GM23338 (cell line): ENCODE results near the gene KANK4. TPM values are rescaled to one million over a fixed set of nuclear protein-coding genes. Genes with fewer than 3 reads are reported as not detected.

Source experiments
- ATAC-seq: fragments of 200-7000 bp; cut with Tn5 transposase; 3 replicates; pipeline ENCODE4 v1.9.1; 2020
- DNase-seq: peaks from one replicate; pipeline ENCODE4 v3.0.0-alpha.2; 2015; ENCODE audit warnings: low spot score
- H2AFZ ChIP-seq: fragments of 200-600 bp; sonication (generic); 2 replicates; pipeline ENCODE4 v1.8.0; 2016; ENCODE audit warnings: antibody characterized with exemption, mild to moderate bottlenecking, moderate library complexity
- H3F3A ChIP-seq: fragments of 200-600 bp; sonication (generic); replicated peaks from 2 replicates; pipeline ENCODE4 v1.8.0; 2017; ENCODE audit warnings: antibody characterized with exemption, mixed run types, low read depth
- H3K27ac ChIP-seq: fragments of 200-600 bp; sonication (generic); 2 replicates; pipeline ENCODE4 v1.6.1; 2016; ENCODE audit warnings: low read depth
- H3K27me3 ChIP-seq: fragments of 200-600 bp; sonication (generic); 2 replicates; pipeline ENCODE4 v1.8.0; 2016; ENCODE audit warnings: mild to moderate bottlenecking, mixed run types, moderate library complexity; ENCODE audit not compliant: insufficient read depth
- H3K36me3 ChIP-seq: fragments of 200-600 bp; sonication (generic); 2 replicates; pipeline ENCODE4 v1.8.0; 2016; ENCODE audit warnings: mild to moderate bottlenecking; ENCODE audit not compliant: insufficient read depth
- H3K4me1 ChIP-seq: fragments of 200-600 bp; sonication (generic); 2 replicates; pipeline ENCODE4 v1.8.0; 2016; ENCODE audit warnings: mild to moderate bottlenecking, moderate library complexity; ENCODE audit not compliant: insufficient read depth
- H3K4me2 ChIP-seq: fragments of 200-600 bp; sonication (generic); 2 replicates; pipeline ENCODE4 v1.7.1; 2017; ENCODE audit warnings: mixed run types
- H3K4me3 ChIP-seq: fragments of 200-600 bp; sonication (generic); 2 replicates; pipeline ENCODE4 v1.6.1; 2016; ENCODE audit warnings: mixed run types
- H3K79me2 ChIP-seq: fragments of 200-600 bp; sonication (generic); replicated peaks from 2 replicates; pipeline ENCODE4 v1.8.0; 2017; ENCODE audit warnings: mild to moderate bottlenecking; ENCODE audit not compliant: insufficient read depth
- H3K9me2 ChIP-seq: fragments of 200-600 bp; sonication (generic); 2 replicates; pipeline ENCODE4 v1.8.0; 2017; ENCODE audit not compliant: insufficient read depth
- H4K20me1 ChIP-seq: fragments of 200-600 bp; sonication (generic); replicated peaks from 2 replicates; pipeline ENCODE4 v1.8.0; 2017; ENCODE audit warnings: mild to moderate bottlenecking; ENCODE audit not compliant: insufficient read depth
- H3K27ac Mint-ChIP-seq: 2 replicates; pipeline ENCODE4 v1.8.0; 2020; ENCODE audit warnings: inconsistent platforms, mild to moderate bottlenecking, moderate library complexity, mixed read lengths
- H3K27me3 Mint-ChIP-seq: 3 replicates; pipeline ENCODE4 v1.8.0; 2022; ENCODE audit warnings: low read depth, mild to moderate bottlenecking, moderate library complexity, mixed read lengths, inconsistent platforms; ENCODE audit not compliant: insufficient read depth, poor library complexity
- H3K36me3 Mint-ChIP-seq: 3 replicates; pipeline ENCODE4 v1.8.0; 2021; ENCODE audit warnings: low read depth, mild to moderate bottlenecking, inconsistent platforms, moderate library complexity, mixed read lengths
- H3K4me1 Mint-ChIP-seq: 3 replicates; pipeline ENCODE4 v1.8.0; 2020; ENCODE audit warnings: mild to moderate bottlenecking, inconsistent platforms, mixed read lengths
- H3K4me3 Mint-ChIP-seq: 3 replicates; pipeline ENCODE4 v1.8.0; 2021; ENCODE audit warnings: moderate library complexity, mild to moderate bottlenecking, inconsistent platforms, mixed read lengths
- H3K9me3 Mint-ChIP-seq: 3 replicates; pipeline ENCODE4 v1.8.0; 2020; ENCODE audit warnings: moderate library complexity, mild to moderate bottlenecking, inconsistent platforms, mixed read lengths
- CREB1 ChIP-seq: fragments of 250-450 bp; sonication (Bioruptor Pico); IDR thresholded peaks from 2 replicates; pipeline ENCODE4 v1.5.0; 2020; ENCODE audit warnings: low read depth, mild to moderate bottlenecking, moderate library complexity
- ETS1 ChIP-seq: IDR thresholded peaks from 2 replicates; pipeline ENCODE4 v1.6.1; 2016; ENCODE audit warnings: antibody characterized with exemption
- EZH2 ChIP-seq: fragments of 200-600 bp; sonication (generic); IDR thresholded peaks from one replicate; pipeline ENCODE4 v1.8.0; 2017; ENCODE audit warnings: antibody characterized with exemption, mild to moderate bottlenecking, low read depth; ENCODE audit not compliant: unreplicated experiment
- EZH2phosphoT487 ChIP-seq: fragments of 200-600 bp; sonication (generic); IDR thresholded peaks from one replicate; pipeline ENCODE4 v1.8.1; 2018; ENCODE audit warnings: antibody characterized with exemption; ENCODE audit not compliant: unreplicated experiment
- NANOG ChIP-seq: IDR thresholded peaks from 2 replicates; pipeline ENCODE4 v1.6.1; 2016; ENCODE audit warnings: antibody characterized with exemption, borderline replicate concordance
- REST ChIP-seq: IDR thresholded peaks from one replicate; pipeline ENCODE4 v1.6.1; 2018; ENCODE audit warnings: antibody characterized with exemption; ENCODE audit not compliant: unreplicated experiment
- STAT1 ChIP-seq: IDR thresholded peaks from one replicate; pipeline ENCODE4 v1.6.1; 2016; ENCODE audit warnings: antibody characterized with exemption; ENCODE audit not compliant: unreplicated experiment
- ZNF114 ChIP-seq: fragments of 250-450 bp; sonication (Bioruptor Pico); IDR thresholded peaks from 2 replicates; pipeline ENCODE4 v1.5.0; 2020; ENCODE audit warnings: mild to moderate bottlenecking, moderate library complexity
- ZNF331 ChIP-seq: fragments of 250-450 bp; sonication (Bioruptor Pico); IDR thresholded peaks from 2 replicates; pipeline ENCODE4 v1.5.0; 2020; ENCODE audit warnings: low read depth, mild to moderate bottlenecking, moderate library complexity
- ZNF462 ChIP-seq: fragments of 250-450 bp; sonication (Bioruptor Pico); IDR thresholded peaks from 2 replicates; pipeline ENCODE4 v1.5.0; 2020; ENCODE audit warnings: mild to moderate bottlenecking, moderate library complexity
- polyA plus RNA-seq: library from polyadenylated mRNA; unstranded; fragments of >200 nt; fragmentation: Nextera tagmentation; extraction: Ambion mirVana; gene quantifications from 2 replicates; pipeline ENCODE4 v1.2.1, GENCODE V29; 2016
- total RNA-seq: library from RNA; depleted of rRNA; stranded (reverse); fragments of >200 nt; shearing (Covaris generic); gene quantifications from 2 replicates; pipeline ENCODE4 v1.2.3, GENCODE V29; 2014
- TF ChIP-seq, protein P1 (sequence below), 2 experiments: fragments of 200-600 bp in 1 of 2; sonication (generic) in 1 of 2; conservative IDR thresholded peaks; 2 replicates each; pipeline versions ENCODE4 v1.5.1 to v1.6.1; 2016 to 2017; ENCODE audit warnings: antibody characterized with exemption in 2 of 2, low read depth in 2 of 2, mild to moderate bottlenecking in 2 of 2, moderate library complexity in 1 of 2

KANK4 gene
- total and polyA plus RNA-seq, 2 experiments from 2014 or later: 0.31 to 0.42 TPM

DNA sequence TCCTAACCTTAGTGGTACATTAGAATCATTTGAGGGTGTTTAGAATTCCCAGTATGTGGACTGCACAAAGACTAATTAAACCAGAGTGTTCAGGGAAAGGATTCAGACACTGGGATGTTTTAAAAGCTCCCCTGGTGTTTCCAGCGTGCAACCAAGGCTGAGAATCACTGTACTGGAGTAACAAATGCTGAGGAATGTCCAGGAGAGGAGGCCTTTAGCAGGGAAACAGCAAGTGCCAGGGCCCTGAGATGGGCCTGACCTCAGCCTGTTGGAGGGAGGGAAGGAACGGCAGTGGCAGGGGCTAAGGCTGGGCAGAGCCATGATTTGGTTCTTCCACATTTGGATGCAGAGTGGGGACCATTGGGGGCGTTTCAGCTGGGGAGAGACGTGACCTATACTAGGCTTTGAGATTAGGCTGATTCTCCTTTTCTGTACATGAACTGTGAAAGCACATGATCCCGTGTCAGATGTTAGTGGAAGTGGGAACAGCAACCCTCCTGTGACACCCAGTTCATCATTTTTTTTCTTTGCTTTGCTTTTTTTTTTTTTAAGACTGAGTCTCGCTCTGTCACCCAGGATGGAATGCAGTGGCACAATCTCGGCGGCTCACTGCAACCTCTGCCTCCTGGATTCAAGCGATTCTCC lies 49.3 kb downstream of the KANK4 start (continued):
- TF ChIP-seq REST (no peak), STAT1 (no peak), EZH2phosphoT487 (no peak)
- TF ChIP-seq, protein P1, sequence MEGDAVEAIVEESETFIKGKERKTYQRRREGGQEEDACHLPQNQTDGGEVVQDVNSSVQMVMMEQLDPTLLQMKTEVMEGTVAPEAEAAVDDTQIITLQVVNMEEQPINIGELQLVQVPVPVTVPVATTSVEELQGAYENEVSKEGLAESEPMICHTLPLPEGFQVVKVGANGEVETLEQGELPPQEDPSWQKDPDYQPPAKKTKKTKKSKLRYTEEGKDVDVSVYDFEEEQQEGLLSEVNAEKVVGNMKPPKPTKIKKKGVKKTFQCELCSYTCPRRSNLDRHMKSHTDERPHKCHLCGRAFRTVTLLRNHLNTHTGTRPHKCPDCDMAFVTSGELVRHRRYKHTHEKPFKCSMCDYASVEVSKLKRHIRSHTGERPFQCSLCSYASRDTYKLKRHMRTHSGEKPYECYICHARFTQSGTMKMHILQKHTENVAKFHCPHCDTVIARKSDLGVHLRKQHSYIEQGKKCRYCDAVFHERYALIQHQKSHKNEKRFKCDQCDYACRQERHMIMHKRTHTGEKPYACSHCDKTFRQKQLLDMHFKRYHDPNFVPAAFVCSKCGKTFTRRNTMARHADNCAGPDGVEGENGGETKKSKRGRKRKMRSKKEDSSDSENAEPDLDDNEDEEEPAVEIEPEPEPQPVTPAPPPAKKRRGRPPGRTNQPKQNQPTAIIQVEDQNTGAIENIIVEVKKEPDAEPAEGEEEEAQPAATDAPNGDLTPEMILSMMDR (conservative IDR thresholded peaks at IDR 0.05; ENCODE audit: low read depth in 2 of 2): no peak

- DNase-seq (no peak), ATAC-seq (no peak)
- Histone ChIP-seq H3K79me2 (no peaks in the 10 kb centered on the region), H3K27me3 (no peaks in the 10 kb centered on the region), H3K36me3 (no peaks in the 10 kb centered on the region), H4K20me1 (no peaks in the 10 kb centered on the region), H3K4me3 (no peak overlapping the region), H3K4me2 (no peak overlapping the region), H3K4me1 (peaks cover 3% of the 10 kb centered on the region; the same call in 1 of the 2 replicates), H3F3A (0 out of 2 replicates have a peak, but pooled peaks cover 3% of the 10 kb centered on the region), H3K27ac (no peak overlapping the region), H3K9me2 (no peaks in the 10 kb centered on the region), H2AFZ (no peak overlapping the region)
- no peak overlapping the region for H3K27ac Mint-ChIP-seq
- no peak overlapping the region for H3K4me3 Mint-ChIP-seq
- H3K27me3 Mint-ChIP-seq: peaks cover 6% of the 10 kb centered on the region
- peaks cover 23% of the 10 kb centered on the region for H3K4me1 Mint-ChIP-seq
- H3K9me3 Mint-ChIP-seq: no peaks in the 10 kb centered on the region
- no peaks in the 10 kb centered on the region for H3K36me3 Mint-ChIP-seq
- no peak for TF ChIP-seq ETS1
- no peak for TF ChIP-seq ZNF114 (CRISPR knock-in tag)
- TF ChIP-seq ZNF331: no peak
- TF ChIP-seq CREB1 (CRISPR knock-in tag): no peak
- no peak for TF ChIP-seq ZNF462 (CRISPR knock-in tag)
- no peak for TF ChIP-seq EZH2
- TF ChIP-seq NANOG: no peak
- TF ChIP-seq EZH2phosphoT487: no peak
- TF ChIP-seq STAT1: no peak
These were observed 49.8 kb downstream of the KANK4 start for GRCh38 chr1:62269439-62269838.
